GM23338 (cell line): Measurements from ENCODE around the gene SPINT3. TPM values are rescaled to one million over a fixed set of nuclear protein-coding genes. Genes with fewer than 3 reads are reported as not detected.

Experiments used
- ATAC-seq: fragments of 200-7000 bp; cut with Tn5 transposase; 3 replicates; pipeline ENCODE4 v1.9.1; 2020
- DNase-seq: peaks from one replicate; pipeline ENCODE4 v3.0.0-alpha.2; 2015; ENCODE audit warnings: low spot score
- H2AFZ ChIP-seq: fragments of 200-600 bp; sonication (generic); 2 replicates; pipeline ENCODE4 v1.8.0; 2016; ENCODE audit warnings: antibody characterized with exemption, mild to moderate bottlenecking, moderate library complexity
- H3F3A ChIP-seq: fragments of 200-600 bp; sonication (generic); replicated peaks from 2 replicates; pipeline ENCODE4 v1.8.0; 2017; ENCODE audit warnings: antibody characterized with exemption, mixed run types, low read depth
- H3K27ac ChIP-seq: fragments of 200-600 bp; sonication (generic); 2 replicates; pipeline ENCODE4 v1.6.1; 2016; ENCODE audit warnings: low read depth
- H3K27me3 ChIP-seq: fragments of 200-600 bp; sonication (generic); 2 replicates; pipeline ENCODE4 v1.8.0; 2016; ENCODE audit warnings: mild to moderate bottlenecking, mixed run types, moderate library complexity; ENCODE audit not compliant: insufficient read depth
- H3K36me3 ChIP-seq: fragments of 200-600 bp; sonication (generic); 2 replicates; pipeline ENCODE4 v1.8.0; 2016; ENCODE audit warnings: mild to moderate bottlenecking; ENCODE audit not compliant: insufficient read depth
- H3K4me1 ChIP-seq: fragments of 200-600 bp; sonication (generic); 2 replicates; pipeline ENCODE4 v1.8.0; 2016; ENCODE audit warnings: mild to moderate bottlenecking, moderate library complexity; ENCODE audit not compliant: insufficient read depth
- H3K4me2 ChIP-seq: fragments of 200-600 bp; sonication (generic); 2 replicates; pipeline ENCODE4 v1.7.1; 2017; ENCODE audit warnings: mixed run types
- H3K4me3 ChIP-seq: fragments of 200-600 bp; sonication (generic); 2 replicates; pipeline ENCODE4 v1.6.1; 2016; ENCODE audit warnings: mixed run types
- H3K79me2 ChIP-seq: fragments of 200-600 bp; sonication (generic); replicated peaks from 2 replicates; pipeline ENCODE4 v1.8.0; 2017; ENCODE audit warnings: mild to moderate bottlenecking; ENCODE audit not compliant: insufficient read depth
- H3K9me2 ChIP-seq: fragments of 200-600 bp; sonication (generic); 2 replicates; pipeline ENCODE4 v1.8.0; 2017; ENCODE audit not compliant: insufficient read depth
- H4K20me1 ChIP-seq: fragments of 200-600 bp; sonication (generic); replicated peaks from 2 replicates; pipeline ENCODE4 v1.8.0; 2017; ENCODE audit warnings: mild to moderate bottlenecking; ENCODE audit not compliant: insufficient read depth
- H3K27ac Mint-ChIP-seq: 2 replicates; pipeline ENCODE4 v1.8.0; 2020; ENCODE audit warnings: inconsistent platforms, mild to moderate bottlenecking, moderate library complexity, mixed read lengths
- H3K27me3 Mint-ChIP-seq: 3 replicates; pipeline ENCODE4 v1.8.0; 2022; ENCODE audit warnings: low read depth, mild to moderate bottlenecking, moderate library complexity, mixed read lengths, inconsistent platforms; ENCODE audit not compliant: insufficient read depth, poor library complexity
- H3K36me3 Mint-ChIP-seq: 3 replicates; pipeline ENCODE4 v1.8.0; 2021; ENCODE audit warnings: low read depth, mild to moderate bottlenecking, inconsistent platforms, moderate library complexity, mixed read lengths
- H3K4me1 Mint-ChIP-seq: 3 replicates; pipeline ENCODE4 v1.8.0; 2020; ENCODE audit warnings: mild to moderate bottlenecking, inconsistent platforms, mixed read lengths
- H3K4me3 Mint-ChIP-seq: 3 replicates; pipeline ENCODE4 v1.8.0; 2021; ENCODE audit warnings: moderate library complexity, mild to moderate bottlenecking, inconsistent platforms, mixed read lengths
- H3K9me3 Mint-ChIP-seq: 3 replicates; pipeline ENCODE4 v1.8.0; 2020; ENCODE audit warnings: moderate library complexity, mild to moderate bottlenecking, inconsistent platforms, mixed read lengths
- CREB1 ChIP-seq: fragments of 250-450 bp; sonication (Bioruptor Pico); IDR thresholded peaks from 2 replicates; pipeline ENCODE4 v1.5.0; 2020; ENCODE audit warnings: low read depth, mild to moderate bottlenecking, moderate library complexity
- EZH2 ChIP-seq: fragments of 200-600 bp; sonication (generic); IDR thresholded peaks from one replicate; pipeline ENCODE4 v1.8.0; 2017; ENCODE audit warnings: antibody characterized with exemption, mild to moderate bottlenecking, low read depth; ENCODE audit not compliant: unreplicated experiment
- EZH2phosphoT487 ChIP-seq: fragments of 200-600 bp; sonication (generic); IDR thresholded peaks from one replicate; pipeline ENCODE4 v1.8.1; 2018; ENCODE audit warnings: antibody characterized with exemption; ENCODE audit not compliant: unreplicated experiment
- JUNB ChIP-seq: IDR thresholded peaks from one replicate; pipeline ENCODE4 v1.6.1; 2016; ENCODE audit warnings: antibody characterized with exemption; ENCODE audit not compliant: unreplicated experiment
- NANOG ChIP-seq: IDR thresholded peaks from 2 replicates; pipeline ENCODE4 v1.6.1; 2016; ENCODE audit warnings: antibody characterized with exemption, borderline replicate concordance
- POLR2AphosphoS5 ChIP-seq: IDR thresholded peaks from 2 replicates; pipeline ENCODE4 v1.6.1; 2016; ENCODE audit warnings: antibody characterized with exemption, low read depth
- STAT1 ChIP-seq: IDR thresholded peaks from one replicate; pipeline ENCODE4 v1.6.1; 2016; ENCODE audit warnings: antibody characterized with exemption; ENCODE audit not compliant: unreplicated experiment
- ZNF114 ChIP-seq: fragments of 250-450 bp; sonication (Bioruptor Pico); IDR thresholded peaks from 2 replicates; pipeline ENCODE4 v1.5.0; 2020; ENCODE audit warnings: mild to moderate bottlenecking, moderate library complexity
- ZNF331 ChIP-seq: fragments of 250-450 bp; sonication (Bioruptor Pico); IDR thresholded peaks from 2 replicates; pipeline ENCODE4 v1.5.0; 2020; ENCODE audit warnings: low read depth, mild to moderate bottlenecking, moderate library complexity
- polyA plus RNA-seq: library from polyadenylated mRNA; unstranded; fragments of >200 nt; fragmentation: Nextera tagmentation; extraction: Ambion mirVana; gene quantifications from 2 replicates; pipeline ENCODE4 v1.2.1, GENCODE V29; 2016
- total RNA-seq: library from RNA; depleted of rRNA; stranded (reverse); fragments of >200 nt; shearing (Covaris generic); gene quantifications from 2 replicates; pipeline ENCODE4 v1.2.3, GENCODE V29; 2014
- TF ChIP-seq, protein P1 (sequence below): IDR thresholded peaks from one replicate; pipeline ENCODE4 v1.6.1; 2018; ENCODE audit warnings: antibody characterized with exemption; ENCODE audit not compliant: unreplicated experiment
- TF ChIP-seq, protein P2 (sequence below): IDR thresholded peaks from 2 replicates; pipeline ENCODE4 v1.6.1; 2016; ENCODE audit warnings: antibody characterized with exemption
- TF ChIP-seq, protein P3 (sequence below): fragments of 250-450 bp; sonication (Bioruptor Pico); IDR thresholded peaks from 2 replicates; pipeline ENCODE4 v1.5.0; 2020; ENCODE audit warnings: mild to moderate bottlenecking, moderate library complexity
- TF ChIP-seq, protein P4 (sequence below), 2 experiments: fragments of 200-600 bp in 1 of 2; sonication (generic) in 1 of 2; conservative IDR thresholded peaks; 2 replicates each; pipeline versions ENCODE4 v1.5.1 to v1.6.1; 2016 to 2017; ENCODE audit warnings: antibody characterized with exemption in 2 of 2, low read depth in 2 of 2, mild to moderate bottlenecking in 2 of 2, moderate library complexity in 1 of 2

SPINT3 gene
- total and polyA plus RNA-seq, 2 experiments from 2014 or later, result not detected

DNA sequence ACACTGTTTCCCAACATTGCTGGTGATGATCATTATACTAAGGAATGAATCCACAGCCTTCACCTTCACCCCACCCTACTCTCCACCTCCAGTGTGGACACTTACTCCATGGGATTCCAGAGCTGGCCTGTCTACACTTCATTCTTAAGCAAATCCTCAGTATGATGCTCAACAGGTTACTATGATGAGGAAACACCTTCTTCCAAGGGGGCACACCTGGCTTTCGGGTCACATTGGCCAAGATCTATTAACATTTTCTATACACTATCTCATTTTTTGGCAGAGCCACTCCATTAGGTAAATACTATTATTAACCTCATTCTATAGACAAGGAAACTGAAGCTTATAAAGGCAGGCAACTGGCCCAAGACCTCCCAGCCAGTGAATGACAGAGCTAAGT, 39.8 kb upstream of the SPINT3 start:
- H3F3A ChIP-seq, result no peaks in the 10 kb centered on the region
- H3K27me3 ChIP-seq, result no peaks in the 10 kb centered on the region
- no peaks in the 10 kb centered on the region for H3K4me1 ChIP-seq
- Mint-ChIP-seq H3K4me1 (no peaks in the 10 kb centered on the region), H3K36me3 (no peaks in the 10 kb centered on the region; the same call in 2 of the 3 replicates), H3K4me3 (no peak overlapping the region), H3K27me3 (no peaks in the 10 kb centered on the region), H3K27ac (no peak overlapping the region), H3K9me3 (no peaks in the 10 kb centered on the region; the same call in 2 of the 3 replicates)
- no peak overlapping the region for H3K27ac ChIP-seq
- no peak overlapping the region for H3K4me3 ChIP-seq
- TF ChIP-seq EZH2phosphoT487, result no peak
- TF ChIP-seq, protein P1, sequence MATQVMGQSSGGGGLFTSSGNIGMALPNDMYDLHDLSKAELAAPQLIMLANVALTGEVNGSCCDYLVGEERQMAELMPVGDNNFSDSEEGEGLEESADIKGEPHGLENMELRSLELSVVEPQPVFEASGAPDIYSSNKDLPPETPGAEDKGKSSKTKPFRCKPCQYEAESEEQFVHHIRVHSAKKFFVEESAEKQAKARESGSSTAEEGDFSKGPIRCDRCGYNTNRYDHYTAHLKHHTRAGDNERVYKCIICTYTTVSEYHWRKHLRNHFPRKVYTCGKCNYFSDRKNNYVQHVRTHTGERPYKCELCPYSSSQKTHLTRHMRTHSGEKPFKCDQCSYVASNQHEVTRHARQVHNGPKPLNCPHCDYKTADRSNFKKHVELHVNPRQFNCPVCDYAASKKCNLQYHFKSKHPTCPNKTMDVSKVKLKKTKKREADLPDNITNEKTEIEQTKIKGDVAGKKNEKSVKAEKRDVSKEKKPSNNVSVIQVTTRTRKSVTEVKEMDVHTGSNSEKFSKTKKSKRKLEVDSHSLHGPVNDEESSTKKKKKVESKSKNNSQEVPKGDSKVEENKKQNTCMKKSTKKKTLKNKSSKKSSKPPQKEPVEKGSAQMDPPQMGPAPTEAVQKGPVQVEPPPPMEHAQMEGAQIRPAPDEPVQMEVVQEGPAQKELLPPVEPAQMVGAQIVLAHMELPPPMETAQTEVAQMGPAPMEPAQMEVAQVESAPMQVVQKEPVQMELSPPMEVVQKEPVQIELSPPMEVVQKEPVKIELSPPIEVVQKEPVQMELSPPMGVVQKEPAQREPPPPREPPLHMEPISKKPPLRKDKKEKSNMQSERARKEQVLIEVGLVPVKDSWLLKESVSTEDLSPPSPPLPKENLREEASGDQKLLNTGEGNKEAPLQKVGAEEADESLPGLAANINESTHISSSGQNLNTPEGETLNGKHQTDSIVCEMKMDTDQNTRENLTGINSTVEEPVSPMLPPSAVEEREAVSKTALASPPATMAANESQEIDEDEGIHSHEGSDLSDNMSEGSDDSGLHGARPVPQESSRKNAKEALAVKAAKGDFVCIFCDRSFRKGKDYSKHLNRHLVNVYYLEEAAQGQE, result no peak
- no peak for TF ChIP-seq ZNF331
- TF ChIP-seq STAT1, result no peak
- TF ChIP-seq, protein P2, sequence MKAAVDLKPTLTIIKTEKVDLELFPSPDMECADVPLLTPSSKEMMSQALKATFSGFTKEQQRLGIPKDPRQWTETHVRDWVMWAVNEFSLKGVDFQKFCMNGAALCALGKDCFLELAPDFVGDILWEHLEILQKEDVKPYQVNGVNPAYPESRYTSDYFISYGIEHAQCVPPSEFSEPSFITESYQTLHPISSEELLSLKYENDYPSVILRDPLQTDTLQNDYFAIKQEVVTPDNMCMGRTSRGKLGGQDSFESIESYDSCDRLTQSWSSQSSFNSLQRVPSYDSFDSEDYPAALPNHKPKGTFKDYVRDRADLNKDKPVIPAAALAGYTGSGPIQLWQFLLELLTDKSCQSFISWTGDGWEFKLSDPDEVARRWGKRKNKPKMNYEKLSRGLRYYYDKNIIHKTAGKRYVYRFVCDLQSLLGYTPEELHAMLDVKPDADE, result no peak
- TF ChIP-seq EZH2, result no peak
- TF ChIP-seq, protein P3, sequence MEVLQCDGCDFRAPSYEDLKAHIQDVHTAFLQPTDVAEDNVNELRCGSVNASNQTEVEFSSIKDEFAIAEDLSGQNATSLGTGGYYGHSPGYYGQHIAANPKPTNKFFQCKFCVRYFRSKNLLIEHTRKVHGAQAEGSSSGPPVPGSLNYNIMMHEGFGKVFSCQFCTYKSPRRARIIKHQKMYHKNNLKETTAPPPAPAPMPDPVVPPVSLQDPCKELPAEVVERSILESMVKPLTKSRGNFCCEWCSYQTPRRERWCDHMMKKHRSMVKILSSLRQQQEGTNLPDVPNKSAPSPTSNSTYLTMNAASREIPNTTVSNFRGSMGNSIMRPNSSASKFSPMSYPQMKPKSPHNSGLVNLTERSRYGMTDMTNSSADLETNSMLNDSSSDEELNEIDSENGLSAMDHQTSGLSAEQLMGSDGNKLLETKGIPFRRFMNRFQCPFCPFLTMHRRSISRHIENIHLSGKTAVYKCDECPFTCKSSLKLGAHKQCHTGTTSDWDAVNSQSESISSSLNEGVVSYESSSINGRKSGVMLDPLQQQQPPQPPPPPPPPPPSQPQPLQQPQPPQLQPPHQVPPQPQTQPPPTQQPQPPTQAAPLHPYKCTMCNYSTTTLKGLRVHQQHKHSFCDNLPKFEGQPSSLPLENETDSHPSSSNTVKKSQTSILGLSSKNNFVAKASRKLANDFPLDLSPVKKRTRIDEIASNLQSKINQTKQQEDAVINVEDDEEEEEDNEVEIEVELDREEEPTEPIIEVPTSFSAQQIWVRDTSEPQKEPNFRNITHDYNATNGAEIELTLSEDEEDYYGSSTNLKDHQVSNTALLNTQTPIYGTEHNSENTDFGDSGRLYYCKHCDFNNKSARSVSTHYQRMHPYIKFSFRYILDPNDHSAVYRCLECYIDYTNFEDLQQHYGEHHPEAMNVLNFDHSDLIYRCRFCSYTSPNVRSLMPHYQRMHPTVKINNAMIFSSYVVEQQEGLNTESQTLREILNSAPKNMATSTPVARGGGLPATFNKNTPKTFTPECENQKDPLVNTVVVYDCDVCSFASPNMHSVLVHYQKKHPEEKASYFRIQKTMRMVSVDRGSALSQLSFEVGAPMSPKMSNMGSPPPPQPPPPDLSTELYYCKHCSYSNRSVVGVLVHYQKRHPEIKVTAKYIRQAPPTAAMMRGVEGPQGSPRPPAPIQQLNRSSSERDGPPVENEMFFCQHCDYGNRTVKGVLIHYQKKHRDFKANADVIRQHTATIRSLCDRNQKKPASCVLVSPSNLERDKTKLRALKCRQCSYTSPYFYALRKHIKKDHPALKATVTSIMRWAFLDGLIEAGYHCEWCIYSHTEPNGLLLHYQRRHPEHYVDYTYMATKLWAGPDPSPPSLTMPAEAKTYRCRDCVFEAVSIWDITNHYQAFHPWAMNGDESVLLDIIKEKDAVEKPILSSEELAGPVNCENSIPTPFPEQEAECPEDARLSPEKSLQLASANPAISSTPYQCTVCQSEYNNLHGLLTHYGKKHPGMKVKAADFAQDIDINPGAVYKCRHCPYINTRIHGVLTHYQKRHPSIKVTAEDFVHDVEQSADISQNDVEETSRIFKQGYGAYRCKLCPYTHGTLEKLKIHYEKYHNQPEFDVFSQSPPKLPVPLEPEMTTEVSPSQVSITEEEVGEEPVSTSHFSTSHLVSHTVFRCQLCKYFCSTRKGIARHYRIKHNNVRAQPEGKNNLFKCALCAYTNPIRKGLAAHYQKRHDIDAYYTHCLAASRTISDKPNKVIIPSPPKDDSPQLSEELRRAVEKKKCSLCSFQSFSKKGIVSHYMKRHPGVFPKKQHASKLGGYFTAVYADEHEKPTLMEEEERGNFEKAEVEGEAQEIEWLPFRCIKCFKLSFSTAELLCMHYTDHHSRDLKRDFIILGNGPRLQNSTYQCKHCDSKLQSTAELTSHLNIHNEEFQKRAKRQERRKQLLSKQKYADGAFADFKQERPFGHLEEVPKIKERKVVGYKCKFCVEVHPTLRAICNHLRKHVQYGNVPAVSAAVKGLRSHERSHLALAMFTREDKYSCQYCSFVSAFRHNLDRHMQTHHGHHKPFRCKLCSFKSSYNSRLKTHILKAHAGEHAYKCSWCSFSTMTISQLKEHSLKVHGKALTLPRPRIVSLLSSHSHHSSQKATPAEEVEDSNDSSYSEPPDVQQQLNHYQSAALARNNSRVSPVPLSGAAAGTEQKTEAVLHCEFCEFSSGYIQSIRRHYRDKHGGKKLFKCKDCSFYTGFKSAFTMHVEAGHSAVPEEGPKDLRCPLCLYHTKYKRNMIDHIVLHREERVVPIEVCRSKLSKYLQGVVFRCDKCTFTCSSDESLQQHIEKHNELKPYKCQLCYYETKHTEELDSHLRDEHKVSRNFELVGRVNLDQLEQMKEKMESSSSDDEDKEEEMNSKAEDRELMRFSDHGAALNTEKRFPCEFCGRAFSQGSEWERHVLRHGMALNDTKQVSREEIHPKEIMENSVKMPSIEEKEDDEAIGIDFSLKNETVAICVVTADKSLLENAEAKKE (CRISPR knock-in tag), result no peak
- no peak for TF ChIP-seq POLR2AphosphoS5
- TF ChIP-seq ZNF114 (CRISPR knock-in tag), result no peak
- no peak for TF ChIP-seq CREB1
- TF ChIP-seq NANOG, result no peak
- TF ChIP-seq, protein P4, sequence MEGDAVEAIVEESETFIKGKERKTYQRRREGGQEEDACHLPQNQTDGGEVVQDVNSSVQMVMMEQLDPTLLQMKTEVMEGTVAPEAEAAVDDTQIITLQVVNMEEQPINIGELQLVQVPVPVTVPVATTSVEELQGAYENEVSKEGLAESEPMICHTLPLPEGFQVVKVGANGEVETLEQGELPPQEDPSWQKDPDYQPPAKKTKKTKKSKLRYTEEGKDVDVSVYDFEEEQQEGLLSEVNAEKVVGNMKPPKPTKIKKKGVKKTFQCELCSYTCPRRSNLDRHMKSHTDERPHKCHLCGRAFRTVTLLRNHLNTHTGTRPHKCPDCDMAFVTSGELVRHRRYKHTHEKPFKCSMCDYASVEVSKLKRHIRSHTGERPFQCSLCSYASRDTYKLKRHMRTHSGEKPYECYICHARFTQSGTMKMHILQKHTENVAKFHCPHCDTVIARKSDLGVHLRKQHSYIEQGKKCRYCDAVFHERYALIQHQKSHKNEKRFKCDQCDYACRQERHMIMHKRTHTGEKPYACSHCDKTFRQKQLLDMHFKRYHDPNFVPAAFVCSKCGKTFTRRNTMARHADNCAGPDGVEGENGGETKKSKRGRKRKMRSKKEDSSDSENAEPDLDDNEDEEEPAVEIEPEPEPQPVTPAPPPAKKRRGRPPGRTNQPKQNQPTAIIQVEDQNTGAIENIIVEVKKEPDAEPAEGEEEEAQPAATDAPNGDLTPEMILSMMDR (conservative IDR thresholded peaks at IDR 0.05; ENCODE audit: low read depth in 2 of 2), result no peak
- no peak for TF ChIP-seq JUNB
- no peaks in the 10 kb centered on the region for H3K79me2 ChIP-seq
- H3K36me3 ChIP-seq, result no peaks in the 10 kb centered on the region
- no peak overlapping the region for H2AFZ ChIP-seq
- no peak for ATAC-seq
- H3K9me2 ChIP-seq, result peaks cover 36% of the 10 kb centered on the region
- H4K20me1 ChIP-seq, result no peaks in the 10 kb centered on the region
- H3K4me2 ChIP-seq, result no peak overlapping the region
- no peak for DNase-seq
